Natural killer cell treated with Interleukin-12 subunit alpha and Interleukin-12 subunit beta and Interleukin-15 and Interleukin-18, amount 100 ng/mL, for 72 hours (primary cell): ENCODE results near the gene LGR5. TPM values are rescaled to one million over a fixed set of nuclear protein-coding genes. Genes with fewer than 3 reads are reported as not detected.

Experiments used
- ATAC-seq, 2 donors: fragments of 150-1000 bp; cut with Tn5 transposase in 1 of 2; sonication (Bioruptor Pico), chemical (Tn5 transposase) in 1 of 2; 2 replicates each; pipeline ENCODE4 v1.10.0; 2021
- DNase-seq: peaks from one replicate; pipeline ENCODE4 v3.0.0; 2022; ENCODE audit warnings: low spot score
- H3K27ac Mint-ChIP-seq, 2 donors: 1 replicate in 1 of 2; 2 replicates in 1 of 2; pipeline ENCODE4 v1.8.0; 2022; ENCODE audit warnings: mixed read lengths in 2 of 2, mild to moderate bottlenecking in 1 of 2, moderate library complexity in 1 of 2
- H3K27me3 Mint-ChIP-seq, 2 donors: 1 replicate in 1 of 2; 2 replicates in 1 of 2; pipeline ENCODE4 v1.8.0; 2022; ENCODE audit warnings: mixed read lengths in 2 of 2
- H3K36me3 Mint-ChIP-seq: one replicate; pipeline ENCODE4 v1.8.0; 2022; ENCODE audit warnings: mixed read lengths
- H3K4me1 Mint-ChIP-seq, 2 donors: 1 replicate in 1 of 2; 2 replicates in 1 of 2; pipeline ENCODE4 v1.8.0; 2022; ENCODE audit warnings: low read depth in 2 of 2, mixed read lengths in 2 of 2, mild to moderate bottlenecking in 1 of 2
- H3K4me3 Mint-ChIP-seq: one replicate; pipeline ENCODE4 v1.8.0; 2022; ENCODE audit warnings: mixed read lengths
- H3K9me3 Mint-ChIP-seq: 2 replicates; pipeline ENCODE4 v1.8.0; 2022; ENCODE audit warnings: mixed read lengths
- total RNA-seq, 2 donors: library from RNA; stranded (reverse); gene quantifications; one replicate each; pipeline ENCODE4 v1.2.3, GENCODE V29; 2022

The LGR5 gene
- total RNA-seq: not detected

- DNase-seq (no peak), ATAC-seq (peak; percentile 54 to 60)
- H3K27me3 Mint-ChIP-seq: peaks cover 37 to 48% of the 10 kb centered on the region in 2 donors
- peaks cover 3 to 6% of the 10 kb centered on the region in 2 donors for H3K4me1 Mint-ChIP-seq
- peaks cover 16% of the 10 kb centered on the region for H3K36me3 Mint-ChIP-seq
- no peak within 1 kb of the TSS for H3K27ac Mint-ChIP-seq
- peaks cover 8% of the 10 kb centered on the region for H3K9me3 Mint-ChIP-seq
- H3K4me3 Mint-ChIP-seq: peak within 1 kb of the TSS; percentile 42
Measured at GRCh38 chr12:71439613-71440344, at the start of gene LGR5. TSS of gene LGR5 (plus strand) at chr12:71439798. CDS start at chr12:71440081, 283 bp downstream.

GRCh38 chr12:71392521-71393145 is 47.0 kb upstream of the LGR5 start:
- no peaks in the 10 kb centered on the region for H3K27me3 Mint-ChIP-seq
- H3K4me1 Mint-ChIP-seq: no peaks in the 10 kb centered on the region
- no peaks in the 10 kb centered on the region for H3K9me3 Mint-ChIP-seq
- DNase-seq (no peak), ATAC-seq (no peak)
- H3K27ac Mint-ChIP-seq: no peak overlapping the region
- no peaks in the 10 kb centered on the region for H3K36me3 Mint-ChIP-seq
- H3K4me3 Mint-ChIP-seq: no peak overlapping the region

- Mint-ChIP-seq H3K4me3 (no peak overlapping the region), H3K36me3 (no peaks in the 10 kb centered on the region), H3K4me1 (no peaks in the 10 kb centered on the region), H3K27ac (no peak overlapping the region), H3K9me3 (no peaks in the 10 kb centered on the region), H3K27me3 (no peaks in the 10 kb centered on the region)
- DNase-seq (no peak), ATAC-seq (no peak)
Measured at GRCh38 chr12:71393625-71394024, 46.0 kb upstream of the LGR5 start.

GRCh38 chr12:71397433-71397954 is 42.1 kb upstream of the LGR5 start:
- no peak overlapping the region for H3K4me3 Mint-ChIP-seq

GRCh38 chr12:71399197-71399596 is 40.4 kb upstream of the LGR5 start:
- no peak for DNase-seq
- Mint-ChIP-seq H3K27ac (no peak overlapping the region), H3K27me3 (no peaks in the 10 kb centered on the region), H3K4me3 (no peak overlapping the region), H3K4me1 (no peaks in the 10 kb centered on the region), H3K9me3 (peaks cover under 1% of the 10 kb centered on the region), H3K36me3 (no peaks in the 10 kb centered on the region)
- no peak for ATAC-seq

More at GRCh38 chr12:71397433-71397954, 42.1 kb upstream of the LGR5 start:
- DNase-seq: no peak
- H3K27me3 Mint-ChIP-seq: no peaks in the 10 kb centered on the region
- H3K27ac Mint-ChIP-seq: no peak overlapping the region
- no peaks in the 10 kb centered on the region for H3K9me3 Mint-ChIP-seq
- no peaks in the 10 kb centered on the region for H3K4me1 Mint-ChIP-seq
- H3K36me3 Mint-ChIP-seq: no peaks in the 10 kb centered on the region
- no peak for ATAC-seq

GRCh38 chr12:71400481-71400880 is 39.1 kb upstream of the LGR5 start:
- peaks cover 5% of the 10 kb centered on the region for H3K36me3 Mint-ChIP-seq
- DNase-seq (no peak), ATAC-seq (no peak)
- peaks cover 5% of the 10 kb centered on the region for H3K9me3 Mint-ChIP-seq
- H3K27ac Mint-ChIP-seq: no peak overlapping the region
- no peak overlapping the region for H3K4me3 Mint-ChIP-seq
- H3K27me3 Mint-ChIP-seq: peaks cover 0 to 7% of the 10 kb centered on the region in 2 donors
- H3K4me1 Mint-ChIP-seq: no peaks in the 10 kb centered on the region

GRCh38 chr12:71405884-71406283 is 33.7 kb upstream of the LGR5 start:
- Mint-ChIP-seq H3K4me3 (no peak overlapping the region), H3K27ac (no peak overlapping the region), H3K27me3 (peaks cover 2 to 8% of the 10 kb centered on the region in 2 donors), H3K36me3 (peaks cover 20% of the 10 kb centered on the region), H3K9me3 (peaks cover 11% of the 10 kb centered on the region), H3K4me1 (no peaks in the 10 kb centered on the region)
- DNase-seq (no peak), ATAC-seq (no peak)

- Mint-ChIP-seq H3K4me1 (no peaks in the 10 kb centered on the region), H3K36me3 (peaks cover 20% of the 10 kb centered on the region), H3K27ac (no peak overlapping the region), H3K27me3 (peaks cover 2 to 16% of the 10 kb centered on the region in 2 donors), H3K4me3 (no peak overlapping the region), H3K9me3 (peaks cover 14% of the 10 kb centered on the region)
- ATAC-seq (no peak), DNase-seq (no peak)
Measured at GRCh38 chr12:71407732-71408131, 31.9 kb upstream of the LGR5 start.

GRCh38 chr12:71410844-71411243 is 28.8 kb upstream of the LGR5 start:
- Mint-ChIP-seq H3K9me3 (peaks cover 9% of the 10 kb centered on the region), H3K4me3 (no peak overlapping the region)
- no peak for ATAC-seq

GRCh38 chr12:71411635-71412034 is 28.0 kb upstream of the LGR5 start:
- peaks cover 2 to 8% of the 10 kb centered on the region in 2 donors for H3K27me3 Mint-ChIP-seq
- H3K36me3 Mint-ChIP-seq: peaks cover 14% of the 10 kb centered on the region
- H3K27ac Mint-ChIP-seq: no peak overlapping the region
- peaks cover 9% of the 10 kb centered on the region for H3K9me3 Mint-ChIP-seq
- H3K4me3 Mint-ChIP-seq: no peak overlapping the region
- no peaks in the 10 kb centered on the region for H3K4me1 Mint-ChIP-seq
- DNase-seq (no peak), ATAC-seq (no peak)

More at GRCh38 chr12:71410844-71411243, 28.8 kb upstream of the LGR5 start:
- DNase-seq: no peak
- peaks cover 14% of the 10 kb centered on the region for H3K36me3 Mint-ChIP-seq
- peaks cover 2 to 8% of the 10 kb centered on the region in 2 donors for H3K27me3 Mint-ChIP-seq
- H3K27ac Mint-ChIP-seq: no peak overlapping the region
- H3K4me1 Mint-ChIP-seq: no peaks in the 10 kb centered on the region

GRCh38 chr12:71415336-71416231 is 24.0 kb upstream of the LGR5 start:
- H3K27ac Mint-ChIP-seq: no peak overlapping the region
- H3K27me3 Mint-ChIP-seq: peaks cover 2 to 8% of the 10 kb centered on the region in 2 donors
- H3K4me1 Mint-ChIP-seq: no peaks in the 10 kb centered on the region
- H3K36me3 Mint-ChIP-seq: peaks cover 2% of the 10 kb centered on the region
- H3K4me3 Mint-ChIP-seq: no peak overlapping the region
- DNase-seq (no peak), ATAC-seq (no peak)
- H3K9me3 Mint-ChIP-seq: peaks cover 6% of the 10 kb centered on the region

GRCh38 chr12:71417181-71417580 is 22.4 kb upstream of the LGR5 start:
- Mint-ChIP-seq H3K36me3 (no peaks in the 10 kb centered on the region), H3K4me3 (no peak overlapping the region), H3K27ac (no peak overlapping the region), H3K27me3 (peaks cover 2 to 3% of the 10 kb centered on the region in 2 donors), H3K9me3 (no peaks in the 10 kb centered on the region), H3K4me1 (no peaks in the 10 kb centered on the region)
- ATAC-seq (no peak), DNase-seq (no peak)

- no peak overlapping the region for H3K27ac Mint-ChIP-seq
- peaks cover 20 to 26% of the 10 kb centered on the region in 2 donors for H3K27me3 Mint-ChIP-seq
- ATAC-seq (peak in 1 of 2 donors; percentile 28), DNase-seq (no peak)
- H3K4me3 Mint-ChIP-seq: no peak overlapping the region
- H3K36me3 Mint-ChIP-seq: no peaks in the 10 kb centered on the region
- no peaks in the 10 kb centered on the region for H3K9me3 Mint-ChIP-seq
- H3K4me1 Mint-ChIP-seq: no peaks in the 10 kb centered on the region
Measured at GRCh38 chr12:71420775-71421406, 18.7 kb upstream of the LGR5 start.
